Epithelial cell of esophagus (primary cell): ENCODE results near the gene ZMYND11.

Experiments
- DNase-seq: peaks from one replicate; pipeline ENCODE4 v3.0.0; 2010; ENCODE audit warnings: low read depth
- H3K4me3 ChIP-seq: 2 replicates; pipeline ENCODE4 v1.5.1; 2011; ENCODE audit warnings: mild to moderate bottlenecking, low read length, control low read depth
- TF ChIP-seq, protein P1 (sequence below): IDR thresholded peaks from 2 replicates; pipeline ENCODE4 v1.5.1; 2011; ENCODE audit warnings: low read depth, mild to moderate bottlenecking, low read length, control low read depth, inconsistent platforms; ENCODE audit not compliant: insufficient read depth; ENCODE audit errors: missing control alignments

ZMYND11 gene

DNA sequence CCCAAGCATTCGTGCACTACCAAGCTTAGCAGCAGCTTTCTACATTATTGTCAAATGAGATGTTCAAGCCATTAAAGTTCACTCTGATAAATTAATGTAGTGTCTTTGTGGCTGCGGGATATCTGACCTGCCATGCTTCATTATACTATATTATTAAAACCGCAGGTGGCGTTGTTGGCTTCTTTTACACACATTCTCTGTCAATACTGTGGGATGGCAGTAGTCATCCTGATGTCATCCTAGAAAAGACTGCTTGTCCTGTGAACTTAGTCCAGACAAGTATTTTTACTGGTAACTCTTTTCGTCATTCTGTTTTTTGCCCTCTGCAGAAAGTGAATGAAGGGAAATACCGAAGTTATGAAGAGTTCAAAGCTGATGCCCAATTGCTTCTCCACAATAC, 103.9 kb downstream of the ZMYND11 start:
- peak; percentile 90 for DNase-seq
- no peak overlapping the region for H3K4me3 ChIP-seq
- TF ChIP-seq, protein P1, sequence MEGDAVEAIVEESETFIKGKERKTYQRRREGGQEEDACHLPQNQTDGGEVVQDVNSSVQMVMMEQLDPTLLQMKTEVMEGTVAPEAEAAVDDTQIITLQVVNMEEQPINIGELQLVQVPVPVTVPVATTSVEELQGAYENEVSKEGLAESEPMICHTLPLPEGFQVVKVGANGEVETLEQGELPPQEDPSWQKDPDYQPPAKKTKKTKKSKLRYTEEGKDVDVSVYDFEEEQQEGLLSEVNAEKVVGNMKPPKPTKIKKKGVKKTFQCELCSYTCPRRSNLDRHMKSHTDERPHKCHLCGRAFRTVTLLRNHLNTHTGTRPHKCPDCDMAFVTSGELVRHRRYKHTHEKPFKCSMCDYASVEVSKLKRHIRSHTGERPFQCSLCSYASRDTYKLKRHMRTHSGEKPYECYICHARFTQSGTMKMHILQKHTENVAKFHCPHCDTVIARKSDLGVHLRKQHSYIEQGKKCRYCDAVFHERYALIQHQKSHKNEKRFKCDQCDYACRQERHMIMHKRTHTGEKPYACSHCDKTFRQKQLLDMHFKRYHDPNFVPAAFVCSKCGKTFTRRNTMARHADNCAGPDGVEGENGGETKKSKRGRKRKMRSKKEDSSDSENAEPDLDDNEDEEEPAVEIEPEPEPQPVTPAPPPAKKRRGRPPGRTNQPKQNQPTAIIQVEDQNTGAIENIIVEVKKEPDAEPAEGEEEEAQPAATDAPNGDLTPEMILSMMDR, result peak; percentile 31

DNA sequence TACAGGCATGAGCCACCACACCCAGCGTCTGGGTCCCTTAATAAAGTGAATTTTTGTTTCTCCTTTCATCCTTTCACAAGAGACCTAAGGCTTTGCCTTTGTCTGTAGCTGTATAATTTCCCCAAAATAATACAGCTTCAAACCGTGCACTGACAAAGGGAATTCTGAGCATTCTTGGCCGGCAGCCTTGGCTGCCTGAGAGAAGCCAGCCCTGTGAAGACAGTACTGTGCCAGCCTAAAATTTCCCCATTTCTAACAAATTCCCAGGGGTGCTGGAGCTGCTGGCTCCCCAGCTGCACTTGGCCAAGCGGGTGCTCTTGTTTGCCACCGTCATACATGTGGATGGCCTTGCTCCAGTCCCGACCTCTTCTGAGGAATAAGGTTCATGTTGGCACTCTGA, 106.2 kb downstream of the ZMYND11 start:
- no peak overlapping the region for H3K4me3 ChIP-seq
- TF ChIP-seq, protein P1, result no peak
- DNase-seq, result no peak

DNA sequence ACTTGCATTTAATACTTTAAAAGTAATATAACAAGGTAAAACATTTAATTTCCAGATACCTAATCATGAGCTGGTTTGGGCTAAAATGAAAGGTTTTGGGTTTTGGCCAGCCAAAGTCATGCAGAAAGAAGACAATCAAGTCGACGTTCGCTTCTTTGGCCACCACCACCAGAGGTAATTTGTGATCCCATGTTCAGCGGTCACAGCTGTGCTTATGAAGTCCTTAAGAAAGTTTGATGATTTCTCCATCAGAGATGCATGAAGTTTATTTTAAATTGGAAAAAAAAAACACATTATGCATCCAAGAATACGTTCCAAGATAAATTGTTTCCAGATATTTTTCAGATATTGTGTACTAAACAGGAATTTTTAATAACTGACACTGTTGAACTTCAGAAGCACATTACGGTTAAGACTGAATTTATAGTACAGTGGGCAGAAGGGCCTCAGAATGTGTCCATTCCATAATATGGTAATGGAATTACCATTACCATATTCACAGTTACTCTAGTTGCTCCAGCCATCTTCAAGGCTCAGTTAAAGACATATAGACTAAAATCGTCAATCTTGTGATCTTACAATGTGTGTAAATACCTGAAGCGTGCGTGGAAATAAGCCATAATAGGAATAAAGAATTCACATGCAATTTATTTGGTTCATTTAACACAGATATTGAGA, 106.8 kb downstream of the ZMYND11 start:
- DNase-seq, result no peak
- TF ChIP-seq, protein P1, result no peak
- no peak overlapping the region for H3K4me3 ChIP-seq

DNA sequence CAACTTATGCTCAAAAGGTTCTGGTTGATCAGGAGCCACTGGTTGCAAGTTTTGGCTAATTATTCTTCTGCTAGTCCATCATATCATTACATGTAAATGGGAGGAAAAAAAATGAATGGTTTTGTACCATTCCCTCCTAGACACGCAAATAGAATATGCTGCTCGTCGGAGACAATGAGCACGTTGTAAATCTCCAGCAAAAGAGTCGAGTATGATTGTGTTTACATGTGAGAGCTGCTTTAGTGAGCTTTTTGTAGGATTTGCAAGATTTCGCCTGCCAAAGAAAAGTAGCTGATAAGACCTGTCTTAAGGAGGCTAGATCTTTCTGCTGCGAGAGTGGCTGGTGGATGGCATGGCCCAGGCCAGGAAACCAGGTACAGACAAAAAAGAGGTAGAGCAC, 109.0 kb downstream of the ZMYND11 start:
- no peak overlapping the region for H3K4me3 ChIP-seq
- TF ChIP-seq, protein P1, result no peak
- no peak for DNase-seq

DNA sequence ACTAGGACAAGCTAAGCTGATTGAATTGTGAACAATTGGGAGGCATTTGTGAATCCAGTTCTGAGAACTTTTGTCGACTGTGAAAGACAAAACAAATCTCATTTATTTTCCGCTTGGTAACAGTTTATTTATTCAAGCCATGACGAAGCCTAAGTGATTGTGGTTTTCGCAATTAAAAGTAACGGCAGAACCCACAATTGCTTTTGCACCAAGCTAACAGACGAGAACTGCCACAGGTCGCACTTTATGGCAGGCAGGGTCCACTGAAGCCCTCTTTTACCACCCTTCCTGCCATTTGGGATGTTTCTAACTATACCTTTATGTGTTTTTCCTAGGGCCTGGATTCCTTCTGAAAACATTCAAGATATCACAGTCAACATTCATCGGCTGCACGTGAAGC, 111.2 kb downstream of the ZMYND11 start:
- DNase-seq, result no peak

DNA sequence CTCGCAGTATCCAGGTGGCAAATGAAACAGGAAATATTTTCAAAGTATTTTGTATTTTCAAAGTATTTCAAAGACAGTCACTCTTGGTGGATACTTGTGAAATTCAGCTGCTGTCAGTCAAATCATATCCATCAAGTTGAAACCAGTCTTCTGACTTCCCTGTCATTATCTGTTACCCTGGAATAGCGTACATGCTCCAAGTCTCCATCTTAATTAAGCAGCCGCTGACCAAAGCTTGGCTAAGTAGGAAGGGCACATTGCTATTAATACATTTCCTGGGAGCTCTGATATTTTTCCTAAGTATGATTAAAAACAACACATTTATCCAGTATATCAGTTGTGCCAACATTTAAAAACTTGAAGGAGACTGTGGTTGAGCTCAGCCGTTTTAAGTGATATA, 112.2 kb downstream of the ZMYND11 start:
- no peak overlapping the region for H3K4me3 ChIP-seq
- DNase-seq, result no peak
- TF ChIP-seq, protein P1, result no peak

More for the DNA sequence above, 111.2 kb downstream of the ZMYND11 start:
- no peak overlapping the region for H3K4me3 ChIP-seq
- TF ChIP-seq, protein P1, result no peak

DNA sequence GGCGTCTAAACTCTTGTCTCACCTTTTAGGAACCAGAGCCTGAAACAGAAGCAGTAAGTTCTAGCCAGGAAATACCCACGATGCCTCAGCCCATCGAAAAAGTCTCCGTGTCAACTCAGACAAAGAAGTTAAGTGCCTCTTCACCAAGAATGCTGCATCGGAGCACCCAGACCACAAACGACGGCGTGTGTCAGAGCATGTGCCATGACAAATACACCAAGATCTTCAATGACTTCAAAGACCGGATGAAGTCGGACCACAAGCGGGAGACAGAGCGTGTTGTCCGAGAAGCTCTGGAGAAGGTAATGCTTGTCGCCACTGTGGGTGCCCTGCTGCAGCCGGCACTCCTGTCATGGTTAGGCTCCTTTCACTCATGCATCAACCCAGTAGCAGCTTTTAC, 113.1 kb downstream of the ZMYND11 start:
- no peak for DNase-seq
- no peak overlapping the region for H3K4me3 ChIP-seq
- TF ChIP-seq, protein P1, result no peak
